Stimulated activated CD8-positive, alpha-beta memory T cell treated with anti-CD3 and anti-CD28 coated beads, Interleukin-15, amount 100 ng/mL, for 4 hours (primary cell): ENCODE measurements around the gene ITIH2.
A peak's percentile ranks its signal among the peaks of the same experiment; 100 is the strongest.
"Not testable (repeated sequence)": the region's sequence is repeated elsewhere in the genome, so short reads cannot be mapped to it uniquely, and the experiment has no call there.

Experiments
- DNase-seq, 2 donors: peaks; one replicate each; pipeline ENCODE4 v3.0.0-alpha.2; 2020; ENCODE audit warnings: low read depth in 2 of 2

ITIH2 gene

DNA sequence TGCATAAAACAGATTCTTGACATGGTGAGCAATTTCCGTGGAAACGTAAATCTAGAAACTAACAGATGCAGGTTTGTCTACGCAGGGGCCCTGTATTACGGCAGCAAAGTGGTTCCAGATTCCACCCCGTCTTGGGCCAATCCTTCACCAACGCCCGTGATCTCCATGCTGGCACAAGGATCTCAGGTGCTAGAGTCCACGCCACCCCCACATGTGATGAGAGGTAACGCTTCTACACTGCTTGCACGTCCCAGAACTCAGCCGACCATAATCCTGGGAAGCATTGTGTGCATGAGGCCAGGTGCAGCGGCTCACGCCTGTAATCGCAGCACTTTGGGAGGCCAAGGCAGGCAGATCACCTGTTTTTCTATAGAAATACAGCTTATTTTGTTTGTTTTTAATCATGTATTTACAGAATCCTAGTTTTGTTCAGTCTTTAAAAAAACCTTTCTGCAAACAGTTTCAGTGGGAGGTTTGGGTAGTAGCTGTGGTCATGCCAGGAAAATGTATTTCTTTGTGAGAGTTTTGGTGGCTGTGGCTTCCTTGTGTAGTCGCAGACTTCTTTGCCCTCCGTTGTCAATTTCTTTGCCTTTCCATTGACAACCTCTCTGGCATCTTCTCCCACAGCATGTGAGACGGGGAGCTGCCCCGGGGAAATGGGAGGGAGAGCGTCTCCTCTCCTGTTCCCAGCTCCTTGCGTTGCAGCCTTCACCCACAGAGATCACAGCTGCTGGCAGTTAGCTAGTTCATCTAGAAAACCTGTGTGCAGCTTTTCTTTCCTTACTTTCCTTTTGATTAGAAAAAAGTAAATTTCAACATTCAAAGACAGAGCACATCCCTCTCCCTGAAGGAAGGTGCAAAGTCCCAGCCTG lies 35.7 kb downstream of the ITIH2 start:
- DNase-seq = no peak

DNA sequence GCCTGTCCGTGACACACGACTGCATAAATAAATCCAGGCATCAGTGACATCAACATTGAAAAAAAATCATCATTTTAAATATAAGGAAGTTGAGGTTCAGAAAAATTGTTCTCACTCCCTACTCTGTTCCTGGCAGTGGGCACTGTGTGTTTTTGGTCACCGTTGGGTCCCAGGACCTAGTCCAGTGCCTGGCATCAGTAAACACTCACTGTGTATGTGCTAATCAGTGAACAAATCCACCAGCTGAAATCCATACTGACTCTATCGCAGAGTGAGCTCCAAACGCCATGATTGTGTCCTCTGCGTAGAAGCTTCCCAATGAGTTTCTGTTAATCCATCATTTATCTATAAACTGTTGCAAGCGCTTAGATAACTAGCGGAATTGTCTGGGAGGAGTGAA lies 41.2 kb downstream of the ITIH2 start:
- DNase-seq = no peak

DNA sequence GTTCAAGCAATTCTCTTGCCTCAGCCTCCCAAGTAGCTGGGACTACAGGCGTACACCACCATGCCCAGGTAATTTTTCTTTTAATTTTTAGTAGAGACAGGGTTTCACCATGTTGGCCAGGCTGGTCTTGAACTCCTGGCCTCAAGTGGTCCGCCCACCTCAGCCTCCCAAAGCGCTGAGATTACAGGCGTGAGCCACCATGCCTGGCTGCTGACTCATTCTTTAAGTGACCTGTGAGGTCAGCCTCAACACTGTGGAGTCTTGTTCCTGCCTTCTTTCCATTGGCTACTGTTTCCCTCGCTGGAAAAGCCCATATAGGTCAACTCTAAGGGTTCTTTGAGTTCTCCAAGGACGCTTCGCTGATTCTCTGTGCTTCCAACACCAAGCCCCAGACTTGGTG lies 45.5 kb downstream of the ITIH2 start:
- DNase-seq = not testable (repeated sequence)

DNA sequence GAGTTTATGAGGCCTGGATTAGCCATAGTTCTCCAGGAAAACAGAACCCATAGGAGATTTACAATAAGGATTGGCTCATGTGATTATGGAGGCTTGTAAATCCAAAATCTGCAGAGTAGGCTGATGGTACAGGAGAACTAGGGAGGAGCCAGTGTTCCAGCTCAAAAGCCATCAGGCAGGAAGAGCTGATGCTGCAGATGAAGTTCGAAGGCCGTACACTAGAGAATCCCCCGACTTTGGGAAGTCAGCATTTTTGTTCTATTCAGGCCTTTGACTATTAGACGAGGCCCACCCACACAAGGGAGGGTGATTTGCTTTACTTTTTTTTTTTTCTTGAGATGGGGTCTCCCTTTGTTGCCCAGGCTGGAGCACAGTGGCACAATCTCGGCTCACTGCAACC lies 47.1 kb downstream of the ITIH2 start:
- DNase-seq = no peak

DNA sequence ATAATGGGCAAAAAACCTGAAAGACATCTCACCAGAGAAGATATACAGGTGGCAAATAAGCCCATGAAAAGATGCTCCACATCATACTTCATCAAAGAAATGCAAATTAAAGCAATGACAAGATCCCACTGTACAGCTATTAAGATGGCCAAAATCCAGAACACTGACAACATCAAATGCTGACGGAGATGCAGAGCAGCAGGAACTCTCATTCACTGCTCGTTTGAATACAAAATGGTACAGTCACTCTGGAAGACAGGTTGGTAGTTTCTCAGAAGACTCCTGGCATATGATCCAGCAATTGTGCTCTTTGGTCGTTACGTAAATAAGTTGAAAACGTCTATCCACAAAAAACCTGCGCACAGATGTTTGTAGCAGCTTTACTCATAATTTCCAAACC lies 49.1 kb downstream of the ITIH2 start:
- DNase-seq = no peak

DNA sequence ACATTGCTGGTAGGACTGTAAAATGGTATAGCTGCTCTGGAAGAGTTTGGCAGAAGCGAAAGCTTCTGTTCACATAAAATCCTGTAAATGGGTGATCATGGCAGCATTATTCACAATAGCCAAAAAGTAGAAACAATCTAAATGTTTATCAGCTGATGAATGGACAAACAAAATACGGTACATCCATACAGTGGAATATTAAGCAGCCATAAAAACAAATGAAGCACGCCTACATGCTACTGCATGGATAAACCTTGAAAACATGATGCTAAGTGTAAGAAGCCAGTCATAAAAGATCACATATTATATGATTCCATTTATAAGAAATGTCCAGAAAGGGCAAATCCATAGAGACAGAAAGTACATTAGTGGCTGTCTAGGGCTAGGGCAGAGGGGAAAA lies 52.0 kb downstream of the ITIH2 start:
- no peak for DNase-seq

DNA sequence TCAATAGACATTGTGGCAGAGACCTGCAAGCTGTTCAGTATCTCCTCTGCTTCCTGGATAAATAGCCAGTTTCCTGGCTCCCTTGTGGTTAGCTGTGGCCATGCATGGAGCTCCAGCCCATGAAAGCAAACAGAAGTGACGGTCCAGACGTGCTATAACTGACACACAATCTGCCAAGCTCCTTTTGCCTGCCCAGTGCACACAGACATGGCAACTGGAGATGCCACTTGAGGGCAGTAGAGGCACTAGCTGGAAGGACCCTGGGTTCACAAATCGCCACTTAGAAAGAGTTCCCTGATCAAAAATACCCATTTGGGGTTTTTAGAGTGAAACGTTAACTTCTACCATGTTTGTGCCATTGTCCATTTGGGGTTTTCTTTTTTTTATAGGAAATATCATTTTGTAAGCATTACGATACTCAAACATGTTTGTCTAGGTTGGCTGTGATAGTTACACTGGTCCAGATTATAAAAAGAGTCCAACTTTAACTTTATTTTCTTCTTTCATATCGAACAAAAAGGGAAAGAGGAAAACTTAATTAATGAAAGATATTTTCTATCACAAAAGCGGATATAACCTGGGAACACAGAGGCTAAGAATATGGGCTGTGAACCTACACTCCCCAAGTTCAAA lies 53.4 kb downstream of the ITIH2 start:
- no peak for DNase-seq

DNA sequence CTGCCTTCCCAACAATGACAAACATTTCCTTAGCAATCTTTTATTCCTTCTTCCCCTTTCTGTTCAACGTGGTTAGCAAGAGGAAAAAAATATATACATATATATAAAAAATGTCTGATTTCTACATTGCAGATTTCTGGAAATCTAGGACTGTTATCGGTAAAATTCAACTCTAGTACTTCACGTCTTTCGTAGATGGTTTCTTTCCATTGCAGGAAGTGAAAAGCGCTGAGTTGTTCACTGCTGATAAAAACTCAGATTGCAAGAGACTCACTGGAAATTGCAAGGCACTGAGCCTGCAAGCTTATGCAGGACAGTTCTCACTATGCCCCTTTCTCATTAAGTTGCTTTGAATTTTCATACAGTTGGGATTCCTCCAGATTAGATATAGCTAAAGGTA lies 60.8 kb downstream of the ITIH2 start:
- no peak for DNase-seq

DNA sequence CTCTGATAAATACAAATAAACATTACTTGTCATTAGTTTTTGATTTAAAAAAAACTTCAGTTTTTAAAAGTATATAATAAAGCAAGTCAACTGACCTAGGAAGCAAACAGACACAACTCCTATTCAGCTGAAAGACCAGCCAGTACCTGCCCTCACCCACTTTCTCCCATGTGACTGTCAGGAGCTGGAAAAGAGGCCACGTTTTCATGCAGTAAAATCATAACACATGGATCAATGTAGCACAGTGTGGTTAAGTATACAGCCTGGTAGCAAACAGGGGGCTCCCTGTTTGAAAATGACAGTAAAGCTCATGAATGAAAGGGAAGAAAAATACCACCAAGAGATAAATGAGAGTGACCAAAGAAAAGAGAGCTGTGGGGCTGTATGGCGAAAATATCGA lies 63.1 kb downstream of the ITIH2 start:
- no peak for DNase-seq

DNA sequence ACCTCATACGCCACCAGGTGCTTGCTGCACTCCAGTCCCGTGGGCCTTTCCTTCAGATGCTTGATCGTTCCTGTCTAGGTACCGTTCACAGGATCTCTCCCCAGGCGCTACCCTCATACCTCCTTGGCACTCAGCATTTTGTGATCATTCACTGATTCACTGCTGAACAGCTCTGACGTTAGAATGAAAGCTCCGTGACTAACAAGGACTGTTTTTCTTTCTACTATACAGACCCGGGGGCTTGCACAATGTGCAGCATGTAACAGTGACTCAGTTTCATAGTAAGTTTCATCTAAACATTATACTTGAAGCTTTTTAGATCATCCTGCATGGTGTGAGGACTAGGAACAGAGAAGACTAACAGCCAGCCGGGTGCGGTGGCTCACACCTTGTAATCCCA lies 64.1 kb downstream of the ITIH2 start:
- DNase-seq = no peak

DNA sequence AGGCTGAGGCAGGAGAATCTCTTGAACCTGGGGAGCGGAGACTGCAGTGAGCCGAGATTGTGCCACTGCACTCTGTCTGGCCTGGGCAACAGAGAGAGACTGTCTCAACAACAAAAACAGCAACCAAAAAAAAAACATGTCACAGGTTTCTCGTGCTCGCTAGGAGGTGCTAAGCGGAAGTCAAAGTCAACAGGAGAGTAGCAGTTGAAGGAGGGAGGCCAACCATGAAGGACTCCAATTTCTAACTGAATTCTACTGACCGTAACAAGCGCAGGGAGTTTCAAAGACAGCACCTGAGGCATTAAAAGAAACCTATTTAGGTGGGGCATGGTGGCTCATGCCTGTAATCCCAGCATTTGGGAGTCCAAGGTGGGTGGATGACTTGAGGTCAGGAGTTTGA lies 65.3 kb downstream of the ITIH2 start:
- DNase-seq = no peak

DNA sequence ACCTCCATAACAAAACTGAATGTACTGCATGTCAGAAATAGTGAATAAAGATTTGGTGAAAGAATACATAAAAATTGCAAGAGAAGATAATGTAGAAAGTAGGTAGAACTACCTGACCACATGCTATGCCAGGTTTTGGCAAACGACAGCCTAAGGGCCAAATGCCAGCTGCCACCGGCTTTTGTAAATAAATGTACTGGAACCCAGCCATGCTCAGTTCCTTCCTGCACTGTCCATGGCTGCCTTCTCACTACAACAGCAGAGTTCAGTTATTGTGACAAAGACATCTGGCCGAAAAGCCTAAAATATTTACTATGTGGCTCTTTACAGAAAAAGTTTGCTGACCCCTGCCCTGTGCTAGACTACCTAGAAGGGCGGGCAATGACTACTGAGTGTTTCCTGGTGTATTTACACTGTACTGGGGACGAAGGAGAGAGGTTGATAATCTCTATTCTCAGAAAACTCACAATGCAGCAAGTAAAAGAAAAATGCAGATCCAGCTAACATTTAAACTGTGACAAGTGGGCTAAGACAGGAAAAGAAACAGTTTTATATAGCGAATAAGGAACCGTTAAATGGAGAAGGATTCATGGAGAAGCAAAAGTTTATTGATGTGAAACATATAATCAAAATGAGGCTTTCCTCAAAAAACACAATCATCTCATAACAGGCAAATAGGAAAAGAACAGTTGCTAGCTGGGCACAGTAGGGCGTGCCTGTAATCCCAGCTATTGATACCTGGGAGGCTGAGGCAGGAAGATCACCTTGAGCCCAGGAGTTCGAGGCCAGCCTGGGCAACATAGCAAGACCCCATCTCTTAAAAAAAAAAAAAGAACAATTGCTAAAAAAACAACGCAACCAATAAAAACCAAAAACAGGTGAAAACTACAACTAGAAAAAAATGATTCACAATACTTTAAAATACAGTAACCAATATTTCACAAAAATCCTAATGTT lies 71.0 kb downstream of the ITIH2 start:
- no peak for DNase-seq

DNA sequence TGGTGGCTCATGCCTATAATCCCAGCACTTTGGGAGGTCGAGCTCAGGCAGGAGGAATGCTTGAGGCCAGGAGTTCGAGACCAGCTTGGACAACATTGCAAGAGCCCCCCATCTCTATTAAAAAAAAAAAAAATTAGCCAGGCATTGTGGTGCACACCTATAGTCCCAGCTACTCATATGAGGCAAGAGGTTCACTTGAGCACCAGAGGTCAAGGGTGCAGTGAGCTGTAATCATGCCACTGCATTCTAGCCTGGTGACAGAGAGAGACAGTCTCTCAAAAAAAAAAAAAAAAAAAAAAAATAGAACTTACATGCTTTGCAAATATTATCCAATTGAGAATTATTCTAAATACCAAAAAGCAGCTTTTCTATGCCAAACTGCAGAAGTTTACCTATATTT lies 73.7 kb downstream of the ITIH2 start:
- DNase-seq = no peak

DNA sequence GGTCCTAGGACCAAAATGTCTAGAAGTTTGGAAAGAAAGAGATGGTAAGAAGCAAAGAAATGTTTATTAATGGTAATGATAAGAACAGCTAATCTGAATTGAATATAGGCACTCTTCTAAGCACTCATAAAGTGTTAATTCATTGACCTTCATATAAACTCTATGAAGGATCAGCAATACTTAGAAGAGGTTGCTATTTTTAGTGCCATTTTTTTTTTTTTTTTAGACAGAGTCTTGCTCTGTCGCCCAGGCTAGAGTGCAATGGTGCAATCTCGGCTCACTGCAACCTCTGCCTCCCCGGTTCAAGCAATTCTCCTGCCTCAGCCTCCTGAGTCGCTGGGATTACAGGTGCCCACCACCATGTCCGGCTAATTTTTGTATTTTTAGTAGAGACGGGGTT lies 79.1 kb downstream of the ITIH2 start:
- not testable (repeated sequence) for DNase-seq

DNA sequence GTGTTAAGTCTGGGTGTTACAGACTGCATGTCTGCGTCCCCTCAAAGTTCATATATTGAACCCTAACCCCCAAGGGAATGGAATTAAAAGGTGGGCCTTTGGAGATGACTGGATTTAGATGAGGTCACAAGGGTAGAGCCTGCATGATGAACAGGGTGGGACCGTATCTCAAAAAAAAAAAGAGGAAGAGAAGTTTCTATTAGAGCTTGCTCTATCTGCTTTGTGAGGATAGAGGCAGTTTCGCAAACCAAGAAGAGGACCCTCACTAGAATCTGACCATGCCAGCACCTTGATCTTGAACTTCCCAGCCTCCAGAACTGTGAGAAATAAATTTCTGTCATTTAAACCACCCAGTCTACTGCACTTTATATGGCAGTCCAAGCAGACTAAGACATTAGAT lies 83.3 kb downstream of the ITIH2 start:
- DNase-seq = no peak

DNA sequence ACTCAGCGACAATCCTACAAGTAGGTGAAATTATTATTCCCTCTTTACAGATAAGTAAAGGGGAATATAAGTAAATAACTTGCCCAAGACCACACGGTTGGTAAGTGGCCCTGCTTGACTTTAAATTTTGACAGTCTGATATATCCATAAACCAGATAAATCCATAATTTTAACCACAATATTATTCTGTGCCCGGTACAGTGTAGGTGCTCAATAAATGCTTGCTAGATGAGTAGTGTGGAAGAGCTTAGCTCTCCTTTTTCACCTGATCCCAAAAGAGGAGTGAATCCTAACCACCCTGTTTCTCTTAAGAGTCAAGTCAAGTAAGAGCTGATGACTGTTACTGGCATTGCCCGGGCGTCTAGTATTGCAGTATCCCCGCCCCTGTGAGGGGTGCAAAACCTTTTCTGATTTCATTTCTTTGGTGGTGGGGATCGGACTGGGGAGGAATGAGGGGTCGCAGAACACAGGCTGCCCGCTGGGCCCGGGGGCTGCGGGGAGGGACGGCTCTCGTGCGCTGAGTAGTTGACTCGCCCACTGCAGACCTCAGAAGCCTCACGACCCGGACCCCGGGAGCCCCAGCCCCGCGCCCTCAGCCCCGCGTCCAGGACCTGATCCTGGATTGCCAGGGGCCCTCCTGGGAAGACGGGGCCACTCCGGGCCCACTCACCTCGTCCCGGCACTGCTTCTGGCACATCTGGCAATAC lies 84.2 kb downstream of the ITIH2 start:
- no peak for DNase-seq

DNA sequence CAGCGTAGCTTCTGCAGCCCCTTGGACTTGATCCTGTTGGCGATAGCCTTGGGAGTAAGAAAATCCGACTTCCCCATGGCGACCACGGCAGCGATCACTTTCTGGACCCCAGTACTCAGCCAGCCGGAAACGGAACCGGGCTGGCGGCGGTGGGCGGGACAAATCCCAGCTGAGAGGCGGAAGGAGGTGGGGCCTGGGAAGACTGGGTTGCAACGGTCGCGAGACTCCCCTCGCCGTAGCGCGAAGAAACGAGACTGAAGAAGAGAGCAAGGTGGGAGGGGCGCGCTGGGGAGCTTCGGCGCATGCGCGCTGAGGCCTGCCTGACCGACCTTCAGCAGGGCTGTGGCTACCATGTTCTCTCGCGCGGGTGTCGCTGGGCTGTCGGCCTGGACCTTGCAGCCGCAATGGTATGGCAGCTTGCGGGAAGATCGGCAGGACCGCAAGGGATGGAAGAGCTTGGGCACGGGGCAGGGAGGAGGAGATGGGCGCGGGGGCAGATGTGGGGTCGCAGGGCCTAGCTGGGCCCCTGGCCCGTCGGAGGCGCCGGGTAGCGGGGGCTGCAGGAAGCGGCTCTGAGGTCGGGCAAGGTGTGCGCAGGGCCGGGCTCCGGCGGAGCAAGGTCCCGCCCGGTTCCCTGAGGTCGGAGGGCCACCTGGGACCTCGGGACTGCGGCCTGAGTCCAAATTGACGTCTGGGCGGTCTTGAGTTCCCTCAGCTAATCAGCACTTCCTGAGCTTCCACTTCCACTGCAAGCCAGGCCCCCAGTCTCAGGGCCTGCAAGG lies 84.9 kb downstream of the ITIH2 start, which contains the start of the genes ATP5F1C and KIN:
Gene ATP5F1C, plus strand, starts transcription at position 321 of the 782 bp plus-strand sequence. Its CDS starts 31 bp downstream, at position 352.
Gene KIN, minus strand, starts transcription at position 137 of the 782 bp plus-strand sequence. Its CDS starts 60 bp downstream, at position 77.
- peak; percentile 96 to 97 for DNase-seq

DNA sequence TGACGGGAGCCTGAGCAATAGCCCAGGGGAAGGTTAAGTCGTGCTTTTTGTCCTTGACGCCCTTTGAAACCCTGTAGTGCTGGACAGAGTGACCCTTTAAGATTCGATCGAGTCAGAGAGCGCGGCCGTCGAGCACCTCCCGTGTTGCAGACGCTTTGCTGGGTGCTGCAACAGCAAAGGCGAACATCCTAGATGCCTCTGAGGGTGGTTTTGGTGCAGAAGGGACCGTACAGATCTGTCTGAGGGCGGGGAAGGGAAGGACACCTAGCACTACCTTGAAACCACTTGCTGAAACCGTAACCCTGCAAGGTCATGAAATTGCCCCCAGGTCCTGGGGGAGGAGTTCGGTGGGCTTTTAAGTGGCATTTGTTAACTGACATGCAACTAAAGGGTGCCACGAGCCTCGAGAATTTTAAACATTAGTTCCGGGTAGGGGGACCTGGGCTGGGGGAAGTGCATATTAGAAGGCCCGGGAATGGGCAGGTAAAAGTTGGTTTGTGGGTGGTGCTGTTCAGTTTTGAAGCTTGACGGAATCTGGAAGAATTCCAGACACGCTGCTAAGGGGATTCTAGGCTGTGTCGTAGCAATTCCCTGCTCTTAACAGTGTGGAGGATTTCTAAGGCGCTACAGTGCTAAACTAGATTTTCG lies 85.6 kb downstream of the ITIH2 start:
- no peak for DNase-seq

DNA sequence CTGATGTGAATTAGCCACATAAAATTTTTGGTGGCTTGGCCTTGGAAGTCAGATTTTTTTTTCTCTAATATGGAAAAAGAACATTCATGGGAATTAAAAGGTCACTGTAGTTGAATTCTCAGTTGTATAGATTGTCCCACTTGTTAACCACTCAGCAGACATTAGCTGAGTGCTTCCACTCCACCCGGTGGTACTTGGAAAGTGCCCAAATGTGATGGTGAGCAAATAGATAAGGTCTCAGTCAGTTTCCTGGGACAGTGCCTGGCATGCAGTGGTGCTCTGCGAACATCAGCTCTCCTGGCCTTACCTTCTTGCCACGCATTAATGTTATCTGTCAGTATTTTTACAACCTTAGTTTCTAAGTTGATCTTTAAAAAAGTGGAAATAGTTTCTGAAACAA lies 86.3 kb downstream of the ITIH2 start:
- no peak for DNase-seq

DNA sequence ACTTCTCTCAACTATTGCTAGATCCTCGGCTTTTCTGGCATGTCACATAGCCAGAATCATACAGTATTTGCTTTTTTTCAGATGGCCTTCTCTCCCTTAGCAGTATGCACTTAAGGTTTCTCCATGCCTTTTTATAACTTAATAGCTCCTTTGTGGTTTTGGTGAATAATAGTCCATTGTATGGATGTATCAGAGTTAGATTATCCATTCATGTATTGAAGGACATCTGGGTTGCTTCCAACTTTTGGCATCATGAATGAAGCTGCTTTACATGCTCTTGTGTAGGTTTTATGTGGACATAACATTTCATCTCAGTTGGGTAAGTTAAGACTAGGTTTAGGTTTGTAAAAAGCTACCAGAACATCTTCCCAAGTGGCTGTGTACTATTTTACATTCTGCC lies 89.4 kb downstream of the ITIH2 start:
- DNase-seq = no peak
